Endothelial cell of umbilical vein (primary cell): ENCODE data around the gene NAA60.

Source experiments
- CTCF ChIP-seq, 2 donors: IDR thresholded peaks; 1 replicate in 1 of 2; 2 replicates in 1 of 2; pipeline ENCODE4 v1.5.1; 2011; ENCODE audit warnings: low read length in 2 of 2, mild to moderate bottlenecking in 2 of 2, moderate library complexity in 2 of 2, control low read depth in 1 of 2, inconsistent platforms in 1 of 2, low read depth in 1 of 2; ENCODE audit not compliant: insufficient read depth in 1 of 2; ENCODE audit errors: extremely low read depth in 1 of 2
- EZH2 ChIP-seq: IDR thresholded peaks from 2 replicates; pipeline ENCODE4 v1.6.1; 2012; ENCODE audit warnings: borderline replicate concordance, low read depth, mild to moderate bottlenecking, moderate library complexity, low read length, inconsistent platforms; ENCODE audit not compliant: severe bottlenecking
- FOS ChIP-seq: IDR thresholded peaks from 2 replicates; pipeline ENCODE4 v1.6.1; 2011; ENCODE audit warnings: mild to moderate bottlenecking, low read length, moderate library complexity, borderline replicate concordance; ENCODE audit not compliant: insufficient read depth
- JUN ChIP-seq: IDR thresholded peaks from 2 replicates; pipeline ENCODE4 v1.6.1; 2011; ENCODE audit warnings: borderline replicate concordance, low read depth; ENCODE audit not compliant: insufficient read length, insufficient read depth
- MAX ChIP-seq: IDR thresholded peaks from 2 replicates; pipeline ENCODE4 v1.6.1; 2011; ENCODE audit not compliant: insufficient read depth, insufficient read length
- POLR2A ChIP-seq: IDR thresholded peaks from 2 replicates; pipeline ENCODE4 v1.6.1; 2012; ENCODE audit warnings: low read depth, mild to moderate bottlenecking, control low read depth, low read length
- POLR2AphosphoS5 ChIP-seq: IDR thresholded peaks from 2 replicates; pipeline ENCODE4 v1.6.1; 2012; ENCODE audit warnings: low read depth, mild to moderate bottlenecking, control low read depth, low read length, moderate library complexity; ENCODE audit not compliant: insufficient read depth

- no peak for TF ChIP-seq CTCF (IDR thresholded peaks at IDR 0.05; ENCODE audit: extremely low read depth in 1 of 2, insufficient read depth in 1 of 2, low read depth in 1 of 2, low read length in 2 of 2)
- no peak for TF ChIP-seq MAX
- no peak for TF ChIP-seq EZH2
- no peak for TF ChIP-seq POLR2A
- no peak for TF ChIP-seq POLR2AphosphoS5
- no peak for TF ChIP-seq JUN
- no peak for TF ChIP-seq FOS
Observed at GRCh38 chr16:3484318-3485096, 41.0 kb downstream of the NAA60 start.
